IMR-90 (cell line): ENCODE data around the gene DEGS2. TPM values are rescaled to one million over a fixed set of nuclear protein-coding genes. Genes with fewer than 3 reads are reported as not detected.

Experiments used
- ATAC-seq: fragments of 200-7000 bp; cut with Tn5 transposase; 2 replicates; pipeline ENCODE4 v1.9.1; 2020; ENCODE audit warnings: low read depth, mild to moderate bottlenecking, moderate library complexity
- BruUV-seq: library from RNA; stranded (reverse); fragments of 400-500 nt; replicated peaks from 2 replicates; lab custom pipeline; 2021; lab: Mats Ljungman, UMichigan
- CTCF ChIA-PET: fragments of 300-600 bp; formaldehyde crosslinking; extraction: SDS; loops from one replicate; lab custom pipeline; 2021; ENCODE audit warnings: antibody characterized with exemption; lab: Yijun Ruan, JAX
- POLR2A ChIA-PET: fragments of 300-600 bp; sonication (Branson Sonifier 250); formaldehyde crosslinking; loops from one replicate; lab custom pipeline; 2022; ENCODE audit warnings: antibody characterized with exemption; ENCODE audit not compliant: unreplicated experiment; lab: Charles Lee
- DNase-seq: peaks from one replicate; pipeline ENCODE4 v3.0.0; 2013
- H2AFZ ChIP-seq: replicated peaks from 2 replicates; pipeline ENCODE3; 2013; ENCODE audit warnings: low read length, mild to moderate bottlenecking; ENCODE audit not compliant: poor library complexity
- H2AK5ac ChIP-seq: 2 replicates; pipeline ENCODE4 v1.6.1; 2013; ENCODE audit warnings: low read depth, low read length, inconsistent platforms
- H2AK9ac ChIP-seq: replicated peaks from 2 replicates; pipeline ENCODE3; 2013; ENCODE audit warnings: mild to moderate bottlenecking, low read depth, low read length, moderate library complexity; ENCODE audit not compliant: poor library complexity
- H2BK120ac ChIP-seq: 2 replicates; pipeline ENCODE4 v1.6.1; 2013; ENCODE audit warnings: low read depth, low read length, inconsistent platforms
- H2BK15ac ChIP-seq: 3 replicates; pipeline ENCODE4 v1.6.1; 2013; ENCODE audit warnings: low read depth, low read length, inconsistent platforms
- H2BK20ac ChIP-seq: 2 replicates; pipeline ENCODE4 v1.6.1; 2013; ENCODE audit warnings: low read depth, mild to moderate bottlenecking, inconsistent platforms, low read length, moderate library complexity
- H2BK5ac ChIP-seq: 2 replicates; pipeline ENCODE4 v1.6.1; 2013; ENCODE audit warnings: mild to moderate bottlenecking, low read depth, low read length, inconsistent platforms; ENCODE audit not compliant: poor library complexity, severe bottlenecking
- H3K14ac ChIP-seq: replicated peaks from 2 replicates; pipeline ENCODE4 v1.6.1; 2013; ENCODE audit warnings: low read depth, low read length, inconsistent platforms
- H3K18ac ChIP-seq: 2 replicates; pipeline ENCODE4 v1.6.1; 2013; ENCODE audit warnings: low read depth, low read length, control low read depth
- H3K23ac ChIP-seq: 2 replicates; pipeline ENCODE4 v1.6.1; 2013; ENCODE audit warnings: low read depth, low read length, inconsistent platforms
- H3K27ac ChIP-seq: 2 replicates; pipeline ENCODE4 v1.5.1; 2013; ENCODE audit warnings: mild to moderate bottlenecking, control low read depth, low read length; ENCODE audit not compliant: insufficient read depth
- H3K27me3 ChIP-seq: 2 replicates; pipeline ENCODE4 v1.6.1; 2013; ENCODE audit warnings: low read length; ENCODE audit not compliant: control insufficient read depth, insufficient read depth
- H3K36me3 ChIP-seq: 2 replicates; pipeline ENCODE4 v1.6.1; 2013; ENCODE audit warnings: low read length, mixed read lengths; ENCODE audit not compliant: control insufficient read depth, insufficient read depth
- H3K4ac ChIP-seq: 2 replicates; pipeline ENCODE4 v1.6.1; 2013; ENCODE audit warnings: low read depth, low read length, inconsistent platforms
- H3K4me1 ChIP-seq: 2 replicates; pipeline ENCODE4 v1.6.1; 2013; ENCODE audit warnings: low read length, mixed read lengths; ENCODE audit not compliant: control insufficient read depth, insufficient read depth
- H3K4me2 ChIP-seq: 2 replicates; pipeline ENCODE4 v1.6.1; 2013; ENCODE audit warnings: low read depth, mild to moderate bottlenecking, control low read depth, low read length, moderate library complexity
- H3K4me3 ChIP-seq: 2 replicates; pipeline ENCODE4 v1.5.1; 2013; ENCODE audit warnings: low read depth, mild to moderate bottlenecking, control low read depth, low read length, moderate library complexity; ENCODE audit not compliant: insufficient read depth
- H3K56ac ChIP-seq: 2 replicates; pipeline ENCODE4 v1.6.1; 2013; ENCODE audit warnings: low read length, inconsistent platforms; ENCODE audit not compliant: insufficient read depth; ENCODE audit errors: extremely low read depth
- H3K79me1 ChIP-seq, 2 experiments: 2 replicates each; pipeline ENCODE4 v1.6.1; 2013; ENCODE audit warnings: low read length in 2 of 2, inconsistent platforms in 1 of 2, low read depth in 1 of 2
- H3K9ac ChIP-seq: 2 replicates; pipeline ENCODE4 v1.6.1; 2013; ENCODE audit warnings: low read depth, low read length, control low read depth
- H3K9me1 ChIP-seq: 2 replicates; pipeline ENCODE4 v1.6.1; 2013; ENCODE audit warnings: low read length, inconsistent platforms; ENCODE audit not compliant: insufficient read depth
- H3K9me3 ChIP-seq: 2 replicates; pipeline ENCODE4 v1.6.1; 2013; ENCODE audit warnings: low read length; ENCODE audit not compliant: control insufficient read depth, insufficient read depth
- H4K20me1 ChIP-seq: 2 replicates; pipeline ENCODE4 v1.6.1; 2013; ENCODE audit warnings: low read length, inconsistent platforms; ENCODE audit not compliant: insufficient read depth
- H4K5ac ChIP-seq: 2 replicates; pipeline ENCODE4 v1.6.1; 2013; ENCODE audit warnings: mild to moderate bottlenecking, low read depth, low read length, control low read depth
- H4K8ac ChIP-seq, 2 experiments: 2 replicates each; pipeline ENCODE4 v1.6.1; 2013; ENCODE audit warnings: low read depth in 2 of 2, low read length in 2 of 2, control low read depth in 1 of 2, inconsistent platforms in 1 of 2
- H4K91ac ChIP-seq: 2 replicates; pipeline ENCODE4 v1.6.1; 2013; ENCODE audit warnings: low read depth, low read length, inconsistent platforms; ENCODE audit not compliant: insufficient read depth
- BHLHE40 ChIP-seq: fragments of 150-350 bp; IDR thresholded peaks from 2 replicates; pipeline ENCODE4 v1.6.1; 2016; ENCODE audit warnings: mild to moderate bottlenecking, low read depth, low read length
- CEBPB ChIP-seq: IDR thresholded peaks from 2 replicates; pipeline ENCODE4 v1.6.1; 2012; ENCODE audit warnings: low read depth, low read length, improper control_type of control experiment
- CHD1 ChIP-seq: IDR thresholded peaks from 2 replicates; pipeline ENCODE4 v1.6.1; 2012; ENCODE audit warnings: low read depth, low read length, improper control_type of control experiment
- FOS ChIP-seq: fragments of 150-350 bp; IDR thresholded peaks from 2 replicates; pipeline ENCODE4 v1.6.1; 2016; ENCODE audit warnings: low read depth, low read length
- MXI1 ChIP-seq: IDR thresholded peaks from 2 replicates; pipeline ENCODE4 v1.6.1; 2012; ENCODE audit warnings: low read depth, mild to moderate bottlenecking, low read length, moderate library complexity, borderline replicate concordance
- NFE2L2 ChIP-seq: fragments of 150-350 bp; IDR thresholded peaks from 2 replicates; pipeline ENCODE4 v1.6.1; 2016; ENCODE audit warnings: low read depth, mild to moderate bottlenecking, low read length
- POLR2A ChIP-seq: IDR thresholded peaks from 2 replicates; pipeline ENCODE4 v1.6.1; 2012; ENCODE audit warnings: mild to moderate bottlenecking, low read depth, low read length
- RAD21 ChIP-seq: IDR thresholded peaks from 2 replicates; pipeline ENCODE4 v1.6.1; 2012; ENCODE audit warnings: low read length, improper control_type of control experiment
- RFX5 ChIP-seq: IDR thresholded peaks from 2 replicates; pipeline ENCODE4 v1.8.0; 2012; ENCODE audit warnings: low read depth, mild to moderate bottlenecking, low read length, moderate library complexity
- WGBS, 2 experiments: methylation state at CpG; one replicate each; pipeline versions ENCODE4 v1.1.5 to v1.1.7; 2013; ENCODE audit warnings: missing lambda C conversion rate in 2 of 2; ENCODE audit not compliant: insufficient read length in 1 of 2; ENCODE audit errors: extremely low coverage in 2 of 2; 5-methylcytosine and 5-hydroxymethylcytosine counted together
- dilution Hi-C: fragments of 300-500 bp; cut with HindIII; formaldehyde crosslinking; loops from one replicate; pipeline ENCODE4 v1.14.3; 2018; ENCODE audit warnings: low sequenced_read_pairs; ENCODE audit not compliant: unreplicated experiment
- in situ Hi-C: fragments of 300-500 bp; cut with MboI; formaldehyde crosslinking; loops from 3 replicates; pipeline ENCODE4 v1.14.3; 2019; ENCODE audit warnings: low sequenced_read_pairs, inconsistent platforms, mixed read lengths
- intact Hi-C: fragments of 100-400 bp; cut with micrococcal nuclease; formaldehyde crosslinking; loops from 2 replicates; pipeline ENCODE4 v1.10.0; 2022
- polyA plus RNA-seq, 3 experiments: library from polyadenylated mRNA; depleted of rRNA; stranded (reverse); fragments of >200 nt; gene quantifications; 2 replicates each; pipeline ENCODE4 v1.2.3, GENCODE V29; 2012; ENCODE audit warnings: low replicate concordance in 1 of 3
- total RNA-seq: library from RNA; depleted of rRNA; stranded (reverse); fragments of >200 nt; gene quantifications from 2 replicates; pipeline ENCODE4 v1.2.3, GENCODE V29; 2012
- TF ChIP-seq, protein P1 (sequence below): fragments of 150-350 bp; IDR thresholded peaks from 2 replicates; pipeline ENCODE4 v1.6.1; 2016; ENCODE audit warnings: low read depth, mild to moderate bottlenecking, low read length, moderate library complexity, borderline replicate concordance

The DEGS2 gene
- total and polyA plus RNA-seq, 2 of the 4 experiments (the other 2 are of a cell fraction), result not detected

DNA sequence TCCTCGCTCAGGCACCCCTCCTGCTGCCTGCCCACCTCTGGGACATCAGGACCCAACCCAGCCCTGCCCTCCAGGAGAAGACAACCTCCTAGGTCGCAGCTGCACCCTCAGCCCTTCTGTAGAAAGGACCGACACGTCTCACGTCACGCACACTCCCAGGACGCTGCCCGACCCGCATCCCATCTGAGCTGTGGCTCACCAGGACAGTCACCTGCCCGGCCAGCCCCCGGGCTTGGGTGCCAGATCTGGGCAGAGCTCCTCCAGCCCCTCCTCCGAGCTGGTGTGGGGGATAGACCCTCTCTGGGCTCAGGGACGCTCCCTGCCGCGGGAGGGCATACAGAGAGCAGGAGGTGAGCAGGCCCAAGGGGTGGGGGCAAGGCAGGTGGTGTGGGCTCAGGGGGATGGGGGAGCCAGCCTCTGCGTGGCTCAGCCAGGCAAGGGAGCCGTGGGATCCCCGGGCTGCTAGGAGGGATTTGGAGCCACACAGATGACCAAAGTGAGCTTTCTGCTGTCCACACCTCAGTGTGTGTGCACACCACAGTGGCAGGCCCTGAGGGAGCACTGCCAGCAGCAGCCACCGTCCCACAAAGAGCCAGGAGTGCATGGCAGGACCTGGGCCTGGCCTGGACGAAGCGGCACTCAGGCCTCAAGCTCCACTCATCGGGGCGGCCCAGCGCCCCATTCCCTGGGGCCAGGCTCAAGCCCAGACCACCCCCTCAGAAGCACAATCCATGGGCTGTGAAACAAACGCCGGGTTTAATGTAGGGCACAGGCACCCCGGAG, 13.6 kb downstream of the DEGS2 start:
- Histone ChIP-seq H4K5ac (no peak overlapping the region), H2AK9ac (no peak overlapping the region), H2AFZ (no peak overlapping the region), H4K20me1 (no peaks in the 10 kb centered on the region), H2BK20ac (no peak overlapping the region), H3K27ac (no peak overlapping the region), H3K9me3 (no peaks in the 10 kb centered on the region), H4K8ac (no peak overlapping the region), H3K23ac (no peak overlapping the region), H2AK5ac (no peak overlapping the region), H3K9ac (no peak overlapping the region), H3K36me3 (peaks cover 5% of the 10 kb centered on the region; the same call in 1 of the 2 replicates), H3K18ac (no peak overlapping the region), H3K14ac (no peak overlapping the region), H3K4ac (no peak overlapping the region), H2BK120ac (no peak overlapping the region), H4K91ac (no peak overlapping the region), H3K4me1 (no peaks in the 10 kb centered on the region), H2BK15ac (no peak overlapping the region), H3K56ac (no peak overlapping the region), H3K27me3 (no peaks in the 10 kb centered on the region; the same call in 1 of the 2 replicates), H3K9me1 (no peaks in the 10 kb centered on the region), H3K79me1 (no peaks in the 10 kb centered on the region), H3K4me2 (no peak overlapping the region), H2BK5ac (no peak overlapping the region), H3K4me3 (no peak overlapping the region)
- TF ChIP-seq FOS (no peak), RAD21 (no peak), RFX5 (no peak), POLR2A (no peak), BHLHE40 (no peak), CHD1 (no peak), NFE2L2 (no peak), MXI1 (no peak), CEBPB (no peak)
- TF ChIP-seq, protein P1, sequence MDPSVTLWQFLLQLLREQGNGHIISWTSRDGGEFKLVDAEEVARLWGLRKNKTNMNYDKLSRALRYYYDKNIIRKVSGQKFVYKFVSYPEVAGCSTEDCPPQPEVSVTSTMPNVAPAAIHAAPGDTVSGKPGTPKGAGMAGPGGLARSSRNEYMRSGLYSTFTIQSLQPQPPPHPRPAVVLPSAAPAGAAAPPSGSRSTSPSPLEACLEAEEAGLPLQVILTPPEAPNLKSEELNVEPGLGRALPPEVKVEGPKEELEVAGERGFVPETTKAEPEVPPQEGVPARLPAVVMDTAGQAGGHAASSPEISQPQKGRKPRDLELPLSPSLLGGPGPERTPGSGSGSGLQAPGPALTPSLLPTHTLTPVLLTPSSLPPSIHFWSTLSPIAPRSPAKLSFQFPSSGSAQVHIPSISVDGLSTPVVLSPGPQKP, result no peak
- intact Hi-C loops, result no loop called here
- CTCF ChIA-PET, result no interaction called here
- no TSS peak for BruUV-seq
- DNase-seq (no peak), ATAC-seq (no peak)
- POLR2A ChIA-PET, result no interaction called here
- dilution Hi-C loops, result no loop called here
- in situ Hi-C loops, result no loop called here
- 75% methylated on average over 8 of the region's 27 CpGs; no CpG with 5 or more reads in 1 of the 2 experiments for WGBS, 2 experiments
